GM19452 (cell line): ENCODE results near the gene PROS1.
"Not testable (repeated sequence)": the region's sequence is repeated elsewhere in the genome, so short reads cannot be mapped to it uniquely, and the experiment has no call there.

Experiments used
- ATAC-seq: cut with Tn5 transposase; IDR thresholded peaks from one replicate; pipeline ENCODE4 v1.9.1; 2021; ENCODE audit not compliant: unreplicated experiment

The PROS1 gene

GRCh38 chr3:93878250-93879017 is 95.3 kb downstream of the PROS1 start:
- not testable (repeated sequence) for ATAC-seq

GRCh38 chr3:93877427-93877826 is 96.3 kb downstream of the PROS1 start:
- ATAC-seq = not testable (repeated sequence)

- ATAC-seq = not testable (repeated sequence)
Measured at GRCh38 chr3:93873412-93873811, 100.3 kb downstream of the PROS1 start.

- no peak for ATAC-seq
Measured at GRCh38 chr3:93867425-93867824, 106.3 kb downstream of the PROS1 start.

- ATAC-seq = no peak
Measured at GRCh38 chr3:93861017-93861416, 112.7 kb downstream of the PROS1 start.

- ATAC-seq = no peak
Measured at GRCh38 chr3:93855401-93855800, 118.3 kb downstream of the PROS1 start.

- ATAC-seq = not testable (repeated sequence)
Measured at GRCh38 chr3:93852228-93852627, 121.5 kb downstream of the PROS1 start.

- ATAC-seq = no peak
Measured at GRCh38 chr3:93843981-93844380, 129.7 kb downstream of the PROS1 start.

GRCh38 chr3:93839193-93839592 is 134.5 kb downstream of the PROS1 start:
- ATAC-seq = not testable (repeated sequence)
